GM21529 (cell line): Measurements from ENCODE around the gene SLC8A3.
"Not testable (repeated sequence)": the region's sequence is repeated elsewhere in the genome, so short reads cannot be mapped to it uniquely, and the experiment has no call there.

Experiments used
- ATAC-seq: cut with Tn5 transposase; IDR thresholded peaks from one replicate; pipeline ENCODE4 v1.9.1; 2021; ENCODE audit not compliant: unreplicated experiment

Gene SLC8A3, protein sequence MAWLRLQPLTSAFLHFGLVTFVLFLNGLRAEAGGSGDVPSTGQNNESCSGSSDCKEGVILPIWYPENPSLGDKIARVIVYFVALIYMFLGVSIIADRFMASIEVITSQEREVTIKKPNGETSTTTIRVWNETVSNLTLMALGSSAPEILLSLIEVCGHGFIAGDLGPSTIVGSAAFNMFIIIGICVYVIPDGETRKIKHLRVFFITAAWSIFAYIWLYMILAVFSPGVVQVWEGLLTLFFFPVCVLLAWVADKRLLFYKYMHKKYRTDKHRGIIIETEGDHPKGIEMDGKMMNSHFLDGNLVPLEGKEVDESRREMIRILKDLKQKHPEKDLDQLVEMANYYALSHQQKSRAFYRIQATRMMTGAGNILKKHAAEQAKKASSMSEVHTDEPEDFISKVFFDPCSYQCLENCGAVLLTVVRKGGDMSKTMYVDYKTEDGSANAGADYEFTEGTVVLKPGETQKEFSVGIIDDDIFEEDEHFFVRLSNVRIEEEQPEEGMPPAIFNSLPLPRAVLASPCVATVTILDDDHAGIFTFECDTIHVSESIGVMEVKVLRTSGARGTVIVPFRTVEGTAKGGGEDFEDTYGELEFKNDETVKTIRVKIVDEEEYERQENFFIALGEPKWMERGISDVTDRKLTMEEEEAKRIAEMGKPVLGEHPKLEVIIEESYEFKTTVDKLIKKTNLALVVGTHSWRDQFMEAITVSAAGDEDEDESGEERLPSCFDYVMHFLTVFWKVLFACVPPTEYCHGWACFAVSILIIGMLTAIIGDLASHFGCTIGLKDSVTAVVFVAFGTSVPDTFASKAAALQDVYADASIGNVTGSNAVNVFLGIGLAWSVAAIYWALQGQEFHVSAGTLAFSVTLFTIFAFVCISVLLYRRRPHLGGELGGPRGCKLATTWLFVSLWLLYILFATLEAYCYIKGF

DNA sequence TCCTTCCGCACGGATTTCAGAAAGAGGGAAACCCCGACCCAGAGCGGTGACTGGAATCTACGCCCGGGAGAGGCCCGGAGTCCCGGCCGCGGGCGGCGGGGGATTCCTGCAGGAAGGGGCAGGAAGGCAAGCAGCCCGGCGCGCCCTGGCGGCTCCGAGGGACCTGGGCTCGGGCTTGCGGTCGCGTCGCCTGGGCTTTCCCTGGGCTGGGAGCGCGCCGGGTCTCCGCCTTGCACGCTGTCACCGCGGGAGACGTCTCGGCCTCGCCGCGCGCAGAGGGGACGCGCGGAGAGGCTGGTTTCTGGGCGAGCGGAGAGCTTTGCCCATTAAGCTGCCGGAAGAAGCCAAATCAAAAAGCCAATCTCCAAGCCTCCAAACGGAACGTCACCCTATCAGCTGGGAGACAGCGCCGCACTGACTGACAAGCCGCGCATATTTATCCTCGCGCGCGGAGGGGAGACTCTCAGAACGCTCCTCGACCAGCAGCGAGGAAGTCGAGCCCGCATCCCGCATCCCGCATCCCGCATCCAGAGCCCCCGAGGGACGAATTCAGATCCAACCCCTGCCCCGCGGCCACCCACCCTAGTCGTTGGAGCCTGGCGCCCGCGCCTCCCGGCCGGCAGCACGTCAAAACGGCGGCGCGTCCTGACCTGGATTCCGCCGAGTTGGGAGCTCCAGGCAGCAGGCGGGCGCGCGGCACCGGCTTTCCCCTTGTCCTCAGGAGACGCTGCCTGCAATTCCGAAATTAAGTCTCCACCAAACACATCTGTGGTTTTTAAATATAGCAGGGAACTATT, at the start of gene SLC8A3:
Gene SLC8A3, minus strand, starts transcription at position 293 of the 797 bp plus-strand sequence. CDS start 20,529 bp downstream, outside the sequence.
- ATAC-seq, result no peak

DNA sequence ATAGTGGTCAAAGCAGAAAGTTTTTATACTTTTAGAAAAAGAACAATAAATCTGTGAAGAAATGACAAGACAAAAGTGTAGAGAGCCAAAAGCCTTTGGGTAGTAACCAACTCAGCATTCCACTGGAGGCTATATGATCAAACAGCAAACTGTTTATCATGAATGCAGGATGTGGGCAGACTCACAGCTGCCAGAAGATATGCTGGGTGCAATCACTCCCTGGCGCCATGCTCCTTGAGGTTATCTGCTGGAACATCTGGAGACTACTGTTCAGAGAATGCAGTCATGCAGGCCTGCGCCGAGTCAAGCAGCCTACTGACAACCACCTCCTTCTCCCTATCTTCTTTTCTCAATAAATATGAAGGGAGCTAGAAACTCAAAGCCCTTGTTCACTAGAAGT, 49.0 kb upstream of the SLC8A3 start:
- ATAC-seq, result no peak

DNA sequence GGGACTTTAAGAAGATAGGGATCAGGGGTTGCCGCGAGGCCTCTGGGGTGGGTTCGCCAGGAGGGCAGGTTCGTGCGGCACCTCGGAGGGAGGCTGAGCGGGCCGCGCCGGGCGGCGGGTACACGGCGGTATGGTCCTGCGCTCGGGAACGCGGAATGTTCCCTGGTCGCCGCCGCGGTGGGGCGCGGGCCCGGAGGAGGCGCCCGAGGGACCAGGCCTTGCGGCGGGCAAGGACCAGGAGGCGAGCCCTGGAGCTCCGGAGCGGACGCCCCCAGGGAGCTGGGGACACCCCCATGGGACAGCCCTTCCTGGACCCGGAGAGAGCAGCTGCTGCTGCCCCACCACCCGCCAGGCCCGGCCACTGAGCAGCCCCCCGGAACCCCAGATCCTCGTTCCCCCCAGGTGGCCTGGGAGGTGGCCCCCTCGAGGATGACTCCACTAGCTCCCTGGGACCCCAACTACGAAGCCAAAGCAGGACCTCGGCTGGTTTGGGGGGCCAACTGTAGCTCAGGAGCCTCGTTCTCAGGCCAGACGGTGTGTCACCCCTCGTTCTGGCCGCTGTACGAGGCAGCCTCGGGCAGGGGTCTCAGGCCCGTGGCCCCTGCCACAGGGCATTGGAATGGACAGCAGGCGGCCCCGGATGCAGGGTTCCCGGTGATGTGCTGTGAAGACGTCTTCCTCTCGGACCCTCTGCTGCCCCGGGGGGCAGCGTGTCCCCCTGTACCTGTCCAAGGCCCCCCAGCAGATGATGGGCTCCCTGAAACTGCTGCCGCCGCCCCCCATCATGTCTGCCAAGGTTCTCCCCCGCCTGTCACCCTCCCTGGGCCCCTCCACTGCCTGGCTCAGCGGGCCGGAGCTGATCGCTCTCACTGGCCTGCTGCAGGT, 45.6 kb upstream of the SLC8A3 start:
- no peak for ATAC-seq

DNA sequence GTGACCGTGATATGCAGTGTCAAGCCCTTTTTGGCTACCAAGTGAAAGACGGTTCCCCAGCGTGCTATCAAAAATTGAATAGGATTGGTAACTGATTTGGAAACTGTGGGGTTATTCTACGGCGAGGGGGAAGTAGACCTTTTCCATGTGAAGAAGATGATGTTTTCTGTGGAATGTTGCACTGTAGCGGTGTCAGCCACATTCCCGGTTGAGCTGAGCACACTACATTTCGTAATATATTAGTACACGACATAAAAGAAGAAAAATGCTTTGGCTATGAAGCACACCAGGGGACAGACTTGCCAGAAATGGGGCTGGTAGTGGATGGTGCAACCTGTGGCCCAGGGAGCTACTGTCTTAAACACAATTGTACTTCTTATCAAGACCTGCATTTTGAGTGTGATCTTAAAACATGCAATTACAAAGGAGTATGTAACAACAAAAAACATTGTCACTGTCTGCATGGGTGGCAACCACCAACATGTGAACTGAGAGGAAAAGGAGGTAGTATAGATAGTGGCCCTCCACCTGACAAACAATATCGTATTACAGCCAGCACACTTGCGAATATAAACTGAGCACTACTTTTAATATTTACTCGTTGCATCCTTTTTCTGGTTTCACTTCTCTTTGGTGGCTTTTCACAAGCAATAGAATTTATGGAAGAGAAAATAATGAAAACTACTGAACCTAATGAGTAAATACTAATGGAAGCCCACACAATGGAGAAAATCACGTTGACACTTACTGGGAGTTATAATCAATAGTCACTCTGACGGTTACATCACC, 43.2 kb upstream of the SLC8A3 start:
- peak; percentile 45 for ATAC-seq

DNA sequence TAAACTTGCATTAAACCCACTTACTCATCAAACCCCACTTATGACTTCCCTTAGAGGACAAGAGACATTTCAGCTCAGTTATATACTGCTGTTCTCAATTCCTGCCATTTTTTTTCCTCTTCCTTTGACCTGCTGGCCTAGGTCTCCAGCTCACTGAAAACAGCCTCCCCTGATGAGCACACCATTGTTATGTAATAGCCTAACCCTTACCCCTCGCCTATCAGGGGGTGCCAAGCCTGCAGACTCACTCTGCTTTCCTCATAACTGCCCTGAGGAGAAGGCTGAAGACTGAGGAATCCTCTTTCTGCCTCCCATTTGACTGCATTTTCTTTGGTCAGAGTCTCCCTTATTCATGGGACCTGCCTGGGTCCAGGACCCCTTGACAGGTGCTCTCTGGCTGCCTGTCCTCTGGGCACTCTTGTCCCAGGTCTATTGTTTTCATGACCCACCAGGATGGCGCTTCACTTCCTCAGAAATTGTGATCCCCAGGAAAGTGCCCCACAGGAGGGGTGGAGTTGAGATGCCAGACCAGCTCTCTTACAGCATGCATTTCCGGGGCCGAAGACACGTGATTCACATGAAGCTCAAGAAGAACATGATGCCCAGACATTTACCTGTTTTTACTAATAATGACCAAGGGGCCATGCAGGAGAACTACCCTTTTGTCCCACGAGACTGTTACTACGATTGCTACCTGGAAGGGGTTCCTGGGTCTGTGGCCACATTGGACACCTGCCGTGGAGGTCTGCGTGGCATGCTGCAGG, 41.3 kb upstream of the SLC8A3 start:
- ATAC-seq, result not testable (repeated sequence)

DNA sequence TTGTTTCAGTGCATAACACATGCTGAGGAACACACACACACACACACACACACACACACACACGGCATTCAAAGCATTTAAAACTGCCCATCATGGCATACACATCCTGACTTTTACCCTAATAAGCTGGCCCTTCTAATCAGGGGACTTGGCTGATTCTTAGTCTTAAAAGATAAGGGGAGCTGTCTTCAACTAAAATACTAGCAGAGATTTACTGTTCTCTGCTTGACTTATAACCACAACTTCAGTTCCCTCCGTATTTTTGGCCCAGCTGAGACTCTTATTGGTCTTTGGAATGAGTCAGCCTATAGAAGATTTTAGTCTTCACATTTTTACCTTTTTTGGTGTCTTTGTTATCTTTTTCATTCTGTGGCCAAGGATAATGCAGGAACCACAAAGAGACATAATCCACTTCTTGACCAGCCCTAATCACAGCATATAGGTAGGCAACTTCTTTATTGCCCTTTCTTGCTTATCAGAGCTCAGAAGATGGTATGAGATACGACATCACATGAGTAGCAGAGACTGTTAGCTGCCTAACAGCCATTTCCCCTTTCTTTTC, 25.1 kb upstream of the SLC8A3 start:
- no peak for ATAC-seq

DNA sequence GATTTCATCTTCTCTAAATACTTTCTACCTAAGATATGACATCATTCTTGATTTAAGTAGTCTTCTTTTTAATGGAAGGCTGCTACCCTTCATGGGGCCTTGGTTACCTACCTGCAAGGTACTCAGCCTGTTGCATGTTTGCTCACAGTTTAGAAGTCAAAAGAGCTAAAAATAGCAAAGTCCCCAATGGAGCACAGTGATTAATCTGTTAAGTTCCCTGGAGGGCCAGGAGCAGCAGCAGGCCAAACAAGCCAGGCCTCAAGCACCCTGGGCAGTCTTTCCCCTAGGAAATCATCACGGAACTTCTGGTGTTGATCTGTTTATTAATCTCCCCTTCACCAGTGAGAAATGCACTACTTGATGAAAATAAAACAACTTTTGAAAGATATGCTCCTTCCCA, 24.0 kb upstream of the SLC8A3 start:
- ATAC-seq, result no peak

DNA sequence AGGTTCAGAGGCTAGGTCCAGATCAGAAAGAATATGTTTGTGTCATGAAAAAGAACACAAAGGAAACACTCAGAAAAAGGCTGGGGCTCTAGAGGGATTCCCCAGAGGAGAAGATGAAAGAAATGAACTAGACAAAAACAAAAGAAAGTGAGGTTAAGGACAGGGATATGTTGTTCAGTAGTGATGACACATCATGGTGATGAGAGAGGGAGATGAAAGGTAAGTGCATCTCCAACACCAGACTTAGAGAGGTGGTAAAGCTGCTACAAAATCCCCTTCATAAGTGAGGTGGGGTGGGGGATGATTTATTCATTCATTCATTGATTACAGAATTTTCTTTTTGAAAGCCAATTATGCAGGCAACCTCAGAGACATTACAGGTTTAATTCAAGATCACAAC, 19.6 kb upstream of the SLC8A3 start:
- ATAC-seq, result no peak

DNA sequence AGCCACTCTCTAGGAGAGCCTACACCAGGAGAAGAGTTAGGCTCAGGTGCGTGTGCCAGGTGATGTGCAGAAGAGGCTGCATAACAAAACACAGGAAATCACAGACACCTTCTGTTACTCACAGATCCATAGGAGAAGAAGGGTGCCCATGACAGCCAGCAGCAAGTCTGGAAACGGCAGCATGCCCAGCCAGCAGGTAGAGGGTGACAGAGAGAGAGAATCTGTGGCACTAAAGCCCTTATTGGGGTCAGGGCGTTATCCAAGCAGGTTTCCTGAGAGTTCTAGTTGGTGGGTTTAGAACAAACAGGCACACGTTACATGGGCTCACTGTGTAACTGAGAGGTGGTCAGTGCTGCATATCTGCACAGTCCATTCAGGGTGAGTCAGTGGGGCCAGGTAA, 14.9 kb upstream of the SLC8A3 start:
- ATAC-seq, result no peak

DNA sequence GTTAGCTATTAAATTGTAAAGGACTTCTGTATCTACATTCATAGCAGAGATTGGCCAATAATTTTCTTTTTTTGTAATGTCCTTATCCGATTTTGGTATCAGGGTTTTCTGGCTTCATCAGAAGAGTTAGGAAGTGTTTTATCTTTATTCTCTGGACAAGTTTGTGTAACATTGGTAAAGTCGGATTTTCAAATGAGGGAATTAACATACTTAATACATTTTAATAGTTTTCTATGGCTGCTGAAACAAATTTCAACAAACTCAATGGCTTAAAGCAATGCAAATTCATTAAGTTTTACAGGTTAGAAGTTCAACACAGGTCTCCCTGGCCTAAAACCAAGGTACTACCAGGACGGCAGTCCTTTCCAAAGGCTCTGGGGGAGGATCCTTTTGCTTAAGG, 13.2 kb upstream of the SLC8A3 start:
- ATAC-seq, result no peak

DNA sequence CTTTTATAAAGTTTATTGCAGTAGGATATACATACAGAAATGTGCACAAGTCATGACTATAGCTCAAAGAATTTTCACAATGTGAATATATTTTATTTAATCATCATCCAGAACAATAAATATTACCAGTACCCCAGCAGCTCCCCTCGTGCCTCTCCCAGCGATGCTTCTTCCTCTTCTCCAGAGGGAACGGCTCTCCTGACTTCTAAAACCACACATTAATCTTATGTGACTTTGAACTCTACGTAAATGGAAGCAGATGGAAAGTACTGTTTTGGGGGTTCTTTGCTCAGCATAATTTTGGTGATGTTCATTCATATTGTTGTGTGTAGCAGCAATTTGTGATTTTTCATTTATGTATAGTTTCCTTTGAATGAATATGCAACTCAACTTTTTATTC, 4.6 kb upstream of the SLC8A3 start:
- no peak for ATAC-seq

DNA sequence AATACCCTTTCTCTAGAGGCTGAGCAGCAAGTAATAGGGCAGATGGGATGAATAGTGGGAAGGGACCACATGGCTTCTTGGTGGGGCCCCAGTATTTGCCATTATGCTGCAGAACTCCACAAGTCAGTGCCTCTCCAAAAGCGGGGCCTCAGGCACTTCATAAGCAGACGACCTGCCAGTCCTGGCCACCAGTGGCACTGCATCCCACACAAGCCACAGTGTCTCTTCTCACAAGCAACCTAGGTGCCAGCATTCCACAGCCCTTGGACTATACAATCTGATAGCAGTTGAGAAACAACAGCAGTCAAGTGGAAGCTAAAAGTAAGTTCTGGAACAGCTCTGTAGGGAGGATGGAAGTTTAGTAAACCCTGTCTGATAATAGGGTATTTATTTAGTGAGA, 4.2 kb upstream of the SLC8A3 start:
- ATAC-seq, result no peak

DNA sequence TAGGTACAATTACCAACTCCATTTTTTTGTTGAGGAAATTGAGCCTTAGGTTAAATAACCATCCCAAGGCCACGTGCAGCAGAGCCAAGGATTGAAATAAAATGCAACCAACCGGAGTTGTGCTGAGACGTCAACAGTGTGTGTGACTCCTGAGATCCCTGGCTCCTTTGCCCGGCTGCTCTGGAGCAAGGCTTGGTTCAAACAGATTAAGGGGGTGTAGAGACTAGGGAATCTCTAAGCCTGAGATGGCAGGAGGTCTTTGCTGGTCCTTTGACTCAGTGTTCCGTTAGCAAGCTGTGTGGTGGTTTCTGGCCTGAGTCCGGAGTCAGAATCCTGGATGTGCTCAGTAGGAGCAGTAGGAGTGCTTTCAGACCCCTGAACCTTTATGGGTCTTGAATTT, 1.4 kb upstream of the SLC8A3 start:
- no peak for ATAC-seq

DNA sequence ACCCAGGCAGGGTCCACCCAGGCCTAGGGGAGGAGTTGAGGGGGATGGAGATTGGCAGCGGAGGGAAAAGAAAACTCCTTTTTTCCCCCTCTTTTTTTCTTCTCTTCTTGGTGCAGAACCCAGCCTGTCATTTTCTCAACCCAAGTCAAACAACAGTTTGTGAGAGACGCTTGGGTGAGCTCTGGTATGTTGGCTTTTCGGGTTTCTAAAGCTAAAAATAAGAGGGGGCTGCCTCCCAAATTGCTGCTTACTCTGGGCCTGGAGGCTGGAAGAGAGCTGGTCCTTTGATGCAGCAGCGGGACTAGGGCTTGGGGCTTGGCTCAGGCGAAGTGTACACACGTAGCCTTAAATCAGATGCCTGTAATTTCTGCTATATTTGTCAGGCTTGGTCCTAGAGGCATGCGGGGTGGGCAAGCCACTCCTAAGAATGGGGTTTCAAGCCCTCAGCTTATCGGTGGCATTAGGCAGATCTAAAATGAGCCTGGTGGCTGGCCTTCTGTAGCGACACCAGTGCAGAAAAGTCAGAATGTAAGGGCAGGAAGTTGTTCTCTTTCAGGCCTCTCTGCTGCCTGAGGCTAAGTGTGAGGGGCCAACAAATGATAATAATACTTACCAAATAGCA, 816 bp upstream of the SLC8A3 start:
- no peak for ATAC-seq

DNA sequence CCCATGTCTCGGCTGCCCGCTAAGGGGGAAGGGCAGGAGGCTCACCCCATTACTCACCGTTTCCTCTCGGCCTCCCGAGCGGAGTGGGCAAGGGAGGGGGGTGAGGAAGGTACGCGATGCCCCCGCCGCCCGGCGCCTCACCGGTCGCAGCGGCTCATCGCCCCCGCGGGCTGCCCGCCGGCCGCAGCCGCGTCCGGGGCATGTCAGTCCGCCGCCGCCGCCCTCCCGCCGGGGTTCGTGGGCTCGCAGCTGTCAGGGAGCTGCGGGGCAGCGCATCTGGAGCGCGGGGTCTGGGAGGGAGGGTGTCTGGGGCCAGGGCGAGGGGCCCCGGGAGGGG, 461 bp downstream of the SLC8A3 start:
- ATAC-seq, result no peak

DNA sequence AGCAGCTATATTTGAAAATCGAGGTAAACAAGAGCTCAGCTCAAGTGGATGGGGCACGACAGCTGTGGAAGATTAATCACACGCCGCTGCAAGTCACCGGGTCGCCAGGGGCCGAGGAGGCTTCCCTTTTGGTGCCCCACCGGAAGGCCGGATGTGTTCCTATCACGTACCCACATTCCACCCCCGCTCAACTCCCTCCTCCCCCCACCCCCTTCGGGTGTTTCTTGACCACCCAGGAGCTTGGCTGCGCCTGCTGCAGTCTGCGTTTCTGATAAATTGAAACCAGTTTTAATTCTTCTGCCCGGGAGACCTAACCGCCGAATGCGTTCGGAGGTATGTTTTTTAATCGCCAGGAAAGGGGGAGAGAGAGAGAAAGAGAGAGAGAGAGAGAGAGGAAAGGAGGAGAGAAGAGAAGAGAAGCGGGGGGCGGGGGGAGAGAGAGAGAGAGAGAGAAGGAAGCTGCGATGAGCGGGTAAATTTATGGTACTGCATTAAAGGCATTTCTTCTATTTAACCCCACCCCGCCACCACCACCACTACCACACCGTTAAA, 1.8 kb downstream of the SLC8A3 start:
- no peak for ATAC-seq

DNA sequence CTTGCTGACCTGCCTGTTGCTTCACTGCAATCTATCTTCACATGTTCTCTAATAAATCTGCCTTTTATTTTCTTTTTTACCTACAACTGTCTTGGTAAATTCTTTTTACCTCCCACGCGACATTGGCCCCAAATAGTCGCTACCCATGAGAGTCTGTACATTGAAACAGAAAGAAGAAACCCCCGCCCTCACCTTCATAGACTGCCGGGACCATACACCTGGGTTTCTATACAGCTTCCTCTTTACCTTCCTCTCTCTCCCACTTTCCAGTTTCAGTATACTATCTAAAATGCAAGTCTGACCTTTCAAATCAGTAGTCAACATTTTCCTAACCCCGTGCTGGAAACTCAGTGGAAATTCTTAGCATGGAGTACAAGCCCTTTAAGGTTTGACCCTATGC, 4.8 kb downstream of the SLC8A3 start:
- peak; percentile 78 for ATAC-seq

DNA sequence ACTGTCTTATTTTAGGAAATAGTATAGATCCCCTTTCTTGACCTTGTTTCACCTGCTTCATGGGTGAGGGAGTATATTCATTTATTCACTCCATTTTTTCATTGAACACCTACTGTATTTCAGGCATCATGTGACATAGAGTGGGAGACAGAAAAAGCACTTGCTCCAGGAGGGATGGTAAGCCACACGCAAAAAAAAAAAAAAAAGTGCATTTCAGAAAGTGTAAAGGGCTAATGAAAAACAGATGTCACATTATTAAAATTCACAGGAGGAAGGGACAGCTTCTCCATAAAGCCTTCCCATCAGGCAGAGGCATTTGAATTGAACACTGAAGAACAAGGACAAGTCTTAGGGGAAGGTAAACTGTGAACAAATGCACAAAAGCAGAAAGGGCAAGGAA, 7.5 kb downstream of the SLC8A3 start:
- no peak for ATAC-seq
